ENCODE measurements around the gene TREML4. TPM values are rescaled to one million over a fixed set of nuclear protein-coding genes. Genes with fewer than 3 reads are reported as not detected.

TREML4 gene
- total and polyA plus RNA-seq, 10 of the 15 experiments (the other 5 are each of a cell fraction or from before 2014, with no cell fraction given): not detected

DNA sequence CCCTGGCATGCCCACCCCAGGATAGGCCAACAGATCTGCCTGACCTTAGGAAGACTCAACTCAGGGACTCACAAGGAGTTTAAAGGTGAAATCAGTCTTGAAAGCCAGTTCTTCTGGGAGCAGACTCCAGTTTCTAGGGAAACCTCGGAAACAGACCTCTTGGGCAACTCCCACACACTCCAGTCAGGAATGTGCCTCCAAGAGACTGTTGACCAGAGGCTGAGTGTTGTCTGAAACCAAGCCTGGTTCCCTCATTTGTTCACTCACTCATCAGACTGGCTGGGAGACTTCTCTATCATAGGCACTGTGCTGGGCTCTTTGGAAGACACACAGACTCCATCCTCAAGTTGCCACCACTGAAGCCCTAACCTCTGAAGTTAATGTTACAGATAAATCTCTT, 56.6 kb downstream of the TREML4 start:
- no peak overlapping the region for H3K9ac ChIP-seq (ENCODE audit: control insufficient read depth, insufficient read depth, low read length)
- H3K36me3 ChIP-seq (ENCODE audit: control insufficient read depth in 2 of 2, insufficient read depth in 2 of 2, low read length in 1 of 2): no peaks in the 10 kb centered on the region
- no peak overlapping the region for H2AFZ ChIP-seq (ENCODE audit: control insufficient read depth, low read depth, low read length)
- H3K27ac ChIP-seq (ENCODE audit: control insufficient read depth, insufficient read depth): no peak overlapping the region
- no peak overlapping the region for H3K4me3 ChIP-seq
- no peak for FAIRE-seq
- WGBS (ENCODE audit: insufficient coverage, insufficient replicate concordance, low lambda C conversion rate, missing lambda C conversion rate): 0% methylated on average over 1 of the region's 1 CpG
- no peaks in the 10 kb centered on the region for H4K20me1 ChIP-seq (ENCODE audit: control insufficient read depth, insufficient read depth)
- no TSS peak for BruUV-seq (replicated peaks)
- H3K79me2 ChIP-seq (ENCODE audit: control insufficient read depth, insufficient read depth, low read length): no peaks in the 10 kb centered on the region
- CTCF ChIA-PET: interaction anchor here (1.8 to 6.5 kb wide), 2 partner anchors 22 to 34 kb away, joined by 7 to 53 read pairs; no protein-coding TSS in a partner anchor
- no peak for ATAC-seq
- POLR2A ChIA-PET: interaction anchor here (1.0 kb wide), 1 partner anchor 26 kb away, joined by 3 read pairs; no protein-coding TSS in a partner anchor
- in situ Hi-C loops (cut with MboI) (no loop called here), intact Hi-C loops (cut with micrococcal nuclease; ENCODE audit: unreplicated experiment) (no loop called here)
- RAD21 ChIA-PET (ENCODE audit: unreplicated experiment): interaction anchor here (1.4 kb wide), 1 partner anchor 11 kb away, joined by 4 read pairs; no protein-coding TSS in a partner anchor
- TF ChIP-seq SPI1 (IDR thresholded peaks at IDR 0.05; ENCODE audit: borderline replicate concordance, insufficient read depth, low read depth, low read length) (no peak), WRNIP1 (IDR thresholded peaks at IDR 0.05; ENCODE audit: borderline replicate concordance, low read depth, low read length) (no peak), YY1 (IDR thresholded peaks at IDR 0.05; ENCODE audit: low read depth, low read length) (no peak), ZNF207 (IDR thresholded peaks at IDR 0.05; ENCODE audit: borderline replicate concordance) (no peak), HDAC6 (IDR thresholded peaks at IDR 0.05; ENCODE audit: unreplicated experiment) (no peak), JUNB (IDR thresholded peaks at IDR 0.05) (no peak), ETV6 (conservative IDR thresholded peaks at IDR 0.05 in 1 of 2, IDR thresholded peaks at IDR 0.05 in 1 of 2; ENCODE audit: borderline replicate concordance in 1 of 2, low read depth in 1 of 2) (no peak), MLLT1 (IDR thresholded peaks at IDR 0.05) (no peak), POLR2AphosphoS5 (IDR thresholded peaks at IDR 0.05; ENCODE audit: low read length) (no peak), SKIL (IDR thresholded peaks at IDR 0.05; ENCODE audit: low read depth, poor library complexity, severe bottlenecking) (no peak), ZZZ3 (IDR thresholded peaks at IDR 0.05; ENCODE audit: control insufficient read depth, insufficient read length, low read depth) (no peak), RFX5 (IDR thresholded peaks at IDR 0.05; ENCODE audit: low read depth, low read length) (no peak), BACH1 (IDR thresholded peaks at IDR 0.05; ENCODE audit: borderline replicate concordance) (no peak)
- TF ChIP-seq, protein P1, sequence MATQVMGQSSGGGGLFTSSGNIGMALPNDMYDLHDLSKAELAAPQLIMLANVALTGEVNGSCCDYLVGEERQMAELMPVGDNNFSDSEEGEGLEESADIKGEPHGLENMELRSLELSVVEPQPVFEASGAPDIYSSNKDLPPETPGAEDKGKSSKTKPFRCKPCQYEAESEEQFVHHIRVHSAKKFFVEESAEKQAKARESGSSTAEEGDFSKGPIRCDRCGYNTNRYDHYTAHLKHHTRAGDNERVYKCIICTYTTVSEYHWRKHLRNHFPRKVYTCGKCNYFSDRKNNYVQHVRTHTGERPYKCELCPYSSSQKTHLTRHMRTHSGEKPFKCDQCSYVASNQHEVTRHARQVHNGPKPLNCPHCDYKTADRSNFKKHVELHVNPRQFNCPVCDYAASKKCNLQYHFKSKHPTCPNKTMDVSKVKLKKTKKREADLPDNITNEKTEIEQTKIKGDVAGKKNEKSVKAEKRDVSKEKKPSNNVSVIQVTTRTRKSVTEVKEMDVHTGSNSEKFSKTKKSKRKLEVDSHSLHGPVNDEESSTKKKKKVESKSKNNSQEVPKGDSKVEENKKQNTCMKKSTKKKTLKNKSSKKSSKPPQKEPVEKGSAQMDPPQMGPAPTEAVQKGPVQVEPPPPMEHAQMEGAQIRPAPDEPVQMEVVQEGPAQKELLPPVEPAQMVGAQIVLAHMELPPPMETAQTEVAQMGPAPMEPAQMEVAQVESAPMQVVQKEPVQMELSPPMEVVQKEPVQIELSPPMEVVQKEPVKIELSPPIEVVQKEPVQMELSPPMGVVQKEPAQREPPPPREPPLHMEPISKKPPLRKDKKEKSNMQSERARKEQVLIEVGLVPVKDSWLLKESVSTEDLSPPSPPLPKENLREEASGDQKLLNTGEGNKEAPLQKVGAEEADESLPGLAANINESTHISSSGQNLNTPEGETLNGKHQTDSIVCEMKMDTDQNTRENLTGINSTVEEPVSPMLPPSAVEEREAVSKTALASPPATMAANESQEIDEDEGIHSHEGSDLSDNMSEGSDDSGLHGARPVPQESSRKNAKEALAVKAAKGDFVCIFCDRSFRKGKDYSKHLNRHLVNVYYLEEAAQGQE (IDR thresholded peaks at IDR 0.05; ENCODE audit: low read depth, low read length): no peak
- H3K27me3 ChIP-seq (replicated peaks in 1 of 2; ENCODE audit: control insufficient read depth in 2 of 2, insufficient read depth in 2 of 2, low read length in 1 of 2): no peaks in the 10 kb centered on the region
- no peak for DNase-seq (ENCODE audit: low read depth, low spot score)
- SMC1A ChIA-PET (ENCODE audit: uncharacterized antibody, unreplicated experiment): interaction anchor here (1.3 kb wide), 1 partner anchor 14 kb away, joined by 3 read pairs; no protein-coding TSS in a partner anchor
- H3K4me1 ChIP-seq (ENCODE audit: control insufficient read depth, insufficient read depth, low read length): no peaks in the 10 kb centered on the region
- no peak overlapping the region for H3K4me2 ChIP-seq (ENCODE audit: control insufficient read depth, insufficient read depth)
- H3K9me3 ChIP-seq (replicated peaks; ENCODE audit: control insufficient read depth, insufficient read depth, low read length): no peaks in the 10 kb centered on the region; the same call in 2 of the 3 replicates
